Choroid plexus epithelial cell (primary cell): Measurements from ENCODE around the gene HMOX2.

Experiments
- DNase-seq: peaks from one replicate; pipeline ENCODE4 v3.0.0-alpha.2; 2010; ENCODE audit warnings: low read depth
- H3K4me3 ChIP-seq: 2 replicates; pipeline ENCODE4 v1.5.1; 2011; ENCODE audit warnings: low read depth, mild to moderate bottlenecking, control low read depth, low read length, moderate library complexity
- TF ChIP-seq, protein P1 (sequence below): conservative IDR thresholded peaks from 2 replicates; pipeline ENCODE4 v1.5.1; 2011; ENCODE audit warnings: low read depth, mild to moderate bottlenecking, control low read depth, inconsistent platforms, low read length, moderate library complexity

Gene HMOX2

DNA sequence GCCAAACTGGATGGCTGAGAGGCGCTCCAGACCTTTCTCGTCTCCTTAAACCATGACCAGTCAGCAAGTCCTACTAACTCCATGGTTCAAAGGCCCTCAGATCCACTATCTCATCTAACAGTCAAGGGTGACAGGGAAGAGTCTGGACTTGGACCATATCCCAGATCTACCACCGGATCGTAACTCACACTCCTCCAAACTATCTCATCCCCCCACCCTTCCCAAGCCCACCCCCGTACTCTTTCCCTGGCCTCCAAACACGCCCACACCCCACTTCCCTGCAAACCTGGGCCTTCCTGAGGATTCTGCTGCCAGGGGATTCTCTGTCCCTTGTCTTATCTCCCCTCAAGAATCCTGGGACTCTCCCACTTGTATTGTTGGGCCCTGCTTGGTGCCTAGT, 57.3 kb downstream of the HMOX2 start:
- no peak overlapping the region for H3K4me3 ChIP-seq
- TF ChIP-seq, protein P1, sequence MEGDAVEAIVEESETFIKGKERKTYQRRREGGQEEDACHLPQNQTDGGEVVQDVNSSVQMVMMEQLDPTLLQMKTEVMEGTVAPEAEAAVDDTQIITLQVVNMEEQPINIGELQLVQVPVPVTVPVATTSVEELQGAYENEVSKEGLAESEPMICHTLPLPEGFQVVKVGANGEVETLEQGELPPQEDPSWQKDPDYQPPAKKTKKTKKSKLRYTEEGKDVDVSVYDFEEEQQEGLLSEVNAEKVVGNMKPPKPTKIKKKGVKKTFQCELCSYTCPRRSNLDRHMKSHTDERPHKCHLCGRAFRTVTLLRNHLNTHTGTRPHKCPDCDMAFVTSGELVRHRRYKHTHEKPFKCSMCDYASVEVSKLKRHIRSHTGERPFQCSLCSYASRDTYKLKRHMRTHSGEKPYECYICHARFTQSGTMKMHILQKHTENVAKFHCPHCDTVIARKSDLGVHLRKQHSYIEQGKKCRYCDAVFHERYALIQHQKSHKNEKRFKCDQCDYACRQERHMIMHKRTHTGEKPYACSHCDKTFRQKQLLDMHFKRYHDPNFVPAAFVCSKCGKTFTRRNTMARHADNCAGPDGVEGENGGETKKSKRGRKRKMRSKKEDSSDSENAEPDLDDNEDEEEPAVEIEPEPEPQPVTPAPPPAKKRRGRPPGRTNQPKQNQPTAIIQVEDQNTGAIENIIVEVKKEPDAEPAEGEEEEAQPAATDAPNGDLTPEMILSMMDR, result no peak
- DNase-seq, result no peak

DNA sequence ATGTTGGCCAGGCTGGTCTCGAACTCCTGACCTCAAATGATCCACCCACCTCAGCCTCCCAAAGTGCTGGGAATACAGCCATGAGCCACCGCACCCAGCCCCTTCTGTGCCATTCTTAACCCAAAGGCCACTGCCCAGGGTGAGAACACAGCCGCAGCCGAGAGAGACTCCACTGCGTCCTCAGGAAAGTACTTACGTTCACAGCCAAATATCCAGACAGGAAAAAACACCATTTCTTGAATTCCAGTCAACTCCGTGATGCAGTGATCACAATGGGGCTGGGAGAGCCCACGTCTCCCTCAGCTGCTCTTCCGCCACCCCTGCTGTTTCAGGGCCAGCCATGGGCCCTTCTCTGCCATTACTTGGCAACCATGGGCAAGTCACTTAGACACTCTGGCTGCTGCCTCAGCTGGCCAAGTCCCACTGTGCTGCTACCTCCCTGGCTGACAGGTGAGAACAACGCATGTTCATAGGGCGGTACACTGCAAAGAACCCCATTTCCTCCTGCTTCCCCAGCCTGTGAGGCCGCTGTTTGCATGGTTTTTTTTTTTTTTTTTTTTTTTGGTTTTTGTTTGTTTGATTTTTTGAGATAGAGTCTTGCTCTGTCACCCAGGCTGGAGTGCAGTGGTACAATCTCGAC, 58.1 kb downstream of the HMOX2 start:
- H3K4me3 ChIP-seq, result no peak overlapping the region
- DNase-seq, result no peak
- TF ChIP-seq, protein P1, result no peak

DNA sequence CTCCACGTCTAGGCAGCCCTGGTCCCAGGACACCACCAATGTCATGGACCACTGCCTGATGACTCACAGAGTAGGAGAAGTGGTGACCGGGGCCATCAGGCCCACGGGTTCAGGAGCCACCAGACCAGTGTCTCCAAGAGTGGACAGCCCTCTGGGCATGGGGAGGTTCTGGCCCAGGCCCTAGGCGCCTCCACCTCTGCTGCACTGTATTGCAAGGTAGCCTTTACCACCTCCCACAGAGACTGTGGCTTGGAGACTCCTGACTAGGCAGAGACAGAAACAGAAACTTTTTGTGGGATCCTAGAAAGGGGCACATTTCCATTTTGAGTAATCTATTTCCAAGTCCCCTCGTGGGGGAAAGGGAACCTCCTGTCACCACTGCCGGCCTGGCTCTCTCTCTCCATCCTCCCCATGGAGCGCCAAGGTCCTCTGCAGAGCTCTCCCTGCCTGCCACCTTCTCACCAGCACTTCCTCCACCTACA, 59.5 kb downstream of the HMOX2 start:
- no peak overlapping the region for H3K4me3 ChIP-seq
- TF ChIP-seq, protein P1, result no peak
- no peak for DNase-seq

DNA sequence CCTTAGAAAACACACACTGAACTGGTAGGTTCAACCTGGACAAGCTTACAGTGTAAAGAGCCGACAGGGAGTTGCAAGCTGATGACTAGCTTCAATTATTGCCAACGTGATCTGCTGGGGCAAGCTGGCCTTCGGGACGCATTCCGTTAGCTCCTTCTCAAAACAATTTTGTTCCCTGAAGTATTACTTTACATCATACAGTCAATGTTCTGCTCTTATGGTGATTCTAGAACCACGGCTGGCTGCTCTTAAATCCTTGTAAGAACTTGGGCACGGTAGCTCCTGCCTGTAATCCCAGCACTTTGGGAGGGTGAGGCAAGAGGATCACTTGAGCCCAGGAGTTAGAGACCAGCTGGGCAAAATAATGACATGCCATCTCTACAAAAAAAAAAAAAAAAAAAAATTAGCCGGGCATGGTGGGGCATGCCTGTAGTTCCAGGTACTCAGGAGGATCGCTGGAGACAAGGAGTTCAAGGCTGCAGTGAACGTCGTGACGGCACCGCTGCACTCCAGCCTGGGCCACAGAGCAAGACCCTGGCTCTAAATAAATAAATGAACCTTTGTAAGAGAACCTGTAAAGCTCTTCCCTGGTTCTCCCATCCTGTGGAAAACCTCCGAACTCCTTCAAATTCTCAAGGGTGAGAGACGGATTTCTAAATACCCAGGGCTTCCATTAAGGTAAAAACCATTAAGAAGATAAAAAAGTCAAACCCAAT, 60.4 kb downstream of the HMOX2 start:
- TF ChIP-seq, protein P1, result no peak
- no peak overlapping the region for H3K4me3 ChIP-seq
- no peak for DNase-seq

DNA sequence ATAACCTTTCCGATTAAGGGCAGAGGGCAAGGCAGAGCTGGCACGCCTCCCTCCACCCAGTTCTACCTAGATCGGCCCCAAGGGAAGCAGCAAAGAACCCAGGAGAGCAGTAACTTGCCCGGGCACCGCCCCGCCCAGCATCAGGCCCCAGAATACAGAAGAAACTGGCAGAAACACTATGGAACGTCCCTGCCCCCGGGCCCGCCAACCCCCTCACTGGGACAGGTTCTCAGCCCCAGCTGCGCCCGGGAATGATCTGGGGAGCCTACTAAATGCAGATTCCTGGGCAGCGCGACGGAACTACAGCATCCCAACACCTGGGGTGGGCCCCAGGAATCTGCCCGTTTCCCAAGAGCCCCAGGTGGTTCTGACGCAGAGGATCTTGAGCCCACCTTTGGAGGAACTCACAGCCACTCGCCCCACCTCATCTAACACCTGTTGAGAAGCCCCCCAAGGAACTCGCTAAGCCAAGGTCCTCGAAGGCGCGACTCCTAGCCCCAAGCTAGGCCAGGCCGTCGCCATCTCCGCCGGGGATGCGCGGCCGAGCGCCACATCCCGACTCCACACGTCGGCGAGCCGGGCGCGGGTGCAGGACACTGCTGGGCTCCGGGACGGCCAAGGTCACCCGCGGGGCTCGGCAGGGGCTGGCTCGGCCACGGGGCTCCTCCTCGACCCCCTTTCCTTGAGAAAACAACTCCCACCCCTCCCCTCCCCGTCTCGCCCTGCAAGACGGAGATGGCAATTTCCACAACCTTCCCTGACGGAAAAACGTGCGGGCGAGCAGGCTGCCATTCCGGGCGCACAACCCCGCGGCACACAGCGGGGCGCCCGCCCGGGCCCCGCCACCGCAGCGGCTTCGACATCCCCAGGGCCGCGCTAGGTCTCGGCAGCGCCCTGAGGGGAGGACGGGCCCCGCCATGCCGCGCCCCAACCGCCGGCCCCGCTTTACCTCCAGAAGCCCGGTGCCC, 61.5 kb downstream of the HMOX2 start:
- TF ChIP-seq, protein P1, result no peak
- peak overlapping the region; percentile 79 for H3K4me3 ChIP-seq
- no peak for DNase-seq

DNA sequence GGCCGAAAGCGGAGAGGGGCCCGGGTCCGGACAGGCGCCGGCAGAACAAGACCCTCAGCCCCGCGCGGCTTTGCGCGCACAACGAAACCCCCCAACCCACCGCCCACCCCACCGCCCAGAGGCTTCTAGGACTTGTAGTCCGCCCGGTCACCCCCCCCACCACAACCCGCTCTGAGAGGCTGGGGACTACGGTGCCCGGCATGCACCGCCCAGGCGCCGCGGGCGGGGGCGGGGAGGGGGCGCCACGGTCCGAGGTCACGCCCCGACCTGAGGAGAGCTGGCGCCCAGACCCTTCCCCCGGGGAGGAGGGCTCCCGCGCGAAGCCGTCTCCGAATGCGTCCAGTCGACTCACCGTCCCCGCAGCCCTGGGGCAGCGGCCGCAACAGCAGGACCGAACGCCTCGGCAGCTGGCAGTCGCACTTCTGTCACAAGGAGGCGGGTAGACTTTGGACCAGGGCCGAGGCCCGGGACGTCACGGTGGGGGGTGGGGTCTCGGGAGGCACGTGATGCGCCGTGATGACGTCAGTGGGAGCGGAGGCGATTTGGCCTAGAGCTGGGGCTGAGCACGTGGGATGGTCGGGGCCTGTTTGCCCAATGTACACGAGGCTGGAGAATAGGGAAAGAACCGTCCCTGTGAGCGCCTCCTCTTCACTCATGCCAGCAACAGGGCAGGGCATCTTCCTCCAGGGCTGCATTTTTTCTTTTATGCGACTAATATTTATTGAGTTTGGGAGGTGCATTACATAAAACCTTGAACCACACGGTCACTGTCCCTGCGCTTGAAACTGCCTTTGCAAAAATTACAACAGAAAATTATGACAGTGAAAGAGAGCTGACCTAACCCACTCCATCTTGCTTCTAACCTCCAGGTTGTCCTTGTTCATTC, 62.4 kb downstream of the HMOX2 start, which contains the start of gene CDIP1:
TSS of gene CDIP1 (minus strand) at position 424 of the 886 bp plus-strand sequence. CDS start 24,643 bp downstream, outside the sequence.
- H3K4me3 ChIP-seq, result peak within 1 kb of the TSS; percentile 79
- TF ChIP-seq, protein P1, result no peak
- DNase-seq, result peak; percentile 95
